Skin of body (tissue), 2 donors: ENCODE measurements around the gene DLL4. TPM values are rescaled to one million over a fixed set of nuclear protein-coding genes. Genes with fewer than 3 reads are reported as not detected.

Source experiments
- DNase-seq: peaks from one replicate; lab custom pipeline; 2025; lab: John Stamatoyannopoulos, UW
- total RNA-seq: library from RNA; depleted of rRNA; stranded (reverse); fragments of >200 nt; gene quantifications from one replicate; pipeline ENCODE4 v1.2.3, GENCODE V29; 2014

Gene DLL4
- total RNA-seq, 1 donor from 2014 or later: 7.6 TPM

- DNase-seq: peak; percentile 59
Observed at GRCh38 chr15:40941528-40942336, 12.6 kb downstream of the DLL4 start.

- no peak for DNase-seq
Observed at GRCh38 chr15:40942337-40942854, 13.3 kb downstream of the DLL4 start.

- no peak for DNase-seq
Observed at GRCh38 chr15:40942878-40943277, 13.7 kb downstream of the DLL4 start.

- DNase-seq: no peak
Observed at GRCh38 chr15:40943764-40944365, 14.7 kb downstream of the DLL4 start.

- no peak for DNase-seq
Observed at GRCh38 chr15:40944510-40945296, 15.6 kb downstream of the DLL4 start.

GRCh38 chr15:40948706-40949473 lies 19.8 kb downstream of the DLL4 start:
- no peak for DNase-seq

- DNase-seq: no peak
Observed at GRCh38 chr15:40949756-40950207, 20.6 kb downstream of the DLL4 start.

GRCh38 chr15:40951764-40952163 lies 22.6 kb downstream of the DLL4 start:
- DNase-seq: no peak

GRCh38 chr15:40952301-40952900 lies 23.3 kb downstream of the DLL4 start:
- no peak for DNase-seq

- DNase-seq: peak; percentile 72
Observed at GRCh38 chr15:40952901-40953712, 24.0 kb downstream of the DLL4 start, which contains the start of gene CHAC1. Gene CHAC1, plus strand, starts transcription at chr15:40953471. Its CDS starts 113 bp downstream, at chr15:40953584.

GRCh38 chr15:40953713-40954074 lies 24.6 kb downstream of the DLL4 start:
- DNase-seq: no peak

GRCh38 chr15:40954158-40954848 lies 25.2 kb downstream of the DLL4 start:
- DNase-seq: peak; percentile 45

GRCh38 chr15:40955141-40955903 lies 26.2 kb downstream of the DLL4 start:
- DNase-seq: no peak

- DNase-seq: no peak
Observed at GRCh38 chr15:40955930-40956540, 26.9 kb downstream of the DLL4 start.

- no peak for DNase-seq
Observed at GRCh38 chr15:40956541-40956982, 27.4 kb downstream of the DLL4 start.

GRCh38 chr15:40957041-40957555 lies 28.0 kb downstream of the DLL4 start:
- DNase-seq: no peak

- no peak for DNase-seq
Observed at GRCh38 chr15:40957581-40958051, 28.5 kb downstream of the DLL4 start.
